NT2/D1 (cell line): ENCODE data around the gene KIFC3.
"Not testable (repeated sequence)": the region's sequence is repeated elsewhere in the genome, so short reads cannot be mapped to it uniquely, and the experiment has no call there.

Experiments used
- YY1 ChIP-seq: IDR thresholded peaks from 2 replicates; pipeline ENCODE4 v1.6.1; 2011; ENCODE audit not compliant: insufficient read length, insufficient read depth
- ZNF274 ChIP-seq: IDR thresholded peaks from 2 replicates; pipeline ENCODE4 v1.6.1; 2011; ENCODE audit warnings: mild to moderate bottlenecking, low read depth, low read length

DNA sequence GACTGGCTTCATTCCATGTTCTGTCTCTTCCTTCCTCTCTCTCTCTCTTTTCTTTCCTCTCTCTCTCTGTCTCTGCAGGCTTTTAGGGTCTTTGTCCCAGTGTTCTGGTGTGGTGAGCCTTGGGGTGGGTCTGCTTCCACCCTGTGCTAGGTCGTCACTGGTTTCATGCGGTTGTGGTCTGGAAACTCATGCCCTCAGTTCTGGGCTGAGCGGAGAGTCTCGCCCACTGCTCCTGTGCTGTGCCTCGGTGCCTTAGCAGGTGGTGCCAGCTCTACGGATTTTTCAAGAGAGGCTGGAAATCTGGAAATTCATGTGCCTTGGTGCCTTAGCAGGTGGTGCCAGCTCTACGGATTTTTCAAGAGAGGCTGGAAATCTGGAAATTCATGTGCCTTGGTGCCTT is 56.0 kb downstream of the KIFC3 start:
- not testable (repeated sequence) for TF ChIP-seq ZNF274, YY1
